ENCODE data around the gene LRRN3. TPM values are rescaled to one million over a fixed set of nuclear protein-coding genes. Genes with fewer than 3 reads are reported as not detected.

The LRRN3 gene
- total RNA-seq, result 10 to 100 TPM; 32.5 to 34.8 TPM

GRCh38 chr7:111090846-111091245, at the start of gene LRRN3:
Gene LRRN3, plus strand, starts transcription at chr7:111091127. Its CDS starts 31,646 bp downstream, at chr7:111122773.
- peak; percentile 80 for ATAC-seq
- no peak for TF ChIP-seq CTCF (IDR thresholded peaks at IDR 0.05)

DNA sequence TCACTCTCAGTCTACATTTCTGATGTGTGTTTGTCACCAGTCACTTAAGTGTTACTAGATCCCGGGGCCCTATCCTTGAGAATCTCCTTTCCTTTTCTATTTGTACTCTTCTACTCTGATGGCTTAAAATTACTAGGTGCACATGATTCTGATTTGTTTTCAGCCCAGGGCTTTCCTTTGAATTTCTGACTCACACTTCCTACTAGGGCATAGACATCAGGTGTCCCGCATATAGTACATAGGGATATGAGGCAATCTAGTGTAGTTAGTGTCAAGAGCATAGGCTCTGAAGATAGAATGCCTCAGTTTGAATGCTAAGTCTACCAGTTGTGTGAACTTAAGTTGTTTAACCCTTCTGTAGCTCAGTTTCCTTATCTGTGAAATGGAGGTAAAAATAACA, 49.4 kb upstream of the LRRN3 start:
- POLR2A ChIA-PET, result interaction anchor here (1.9 kb wide), 1 partner anchor 12 kb away, joined by 7 read pairs; no protein-coding TSS in a partner anchor
- Mint-ChIP-seq H3K9me3 (no peaks in the 10 kb centered on the region), H3K27ac (peak overlapping the region; percentile 92), H3K36me3 (ENCODE audit: low read depth) (no peaks in the 10 kb centered on the region), H3K4me1 (ENCODE audit: low read depth) (peaks cover 40% of the 10 kb centered on the region), H3K4me3 (peak overlapping the region; percentile 16), H3K27me3 (no peaks in the 10 kb centered on the region)
- DNase-seq, result no peak
- peak; percentile 94 for ATAC-seq
- intact Hi-C loops (cut with micrococcal nuclease), result no loop called here
- no peak for TF ChIP-seq CTCF (IDR thresholded peaks at IDR 0.05)
- CTCF ChIA-PET, result interaction anchor here (0.6 to 0.9 kb wide), 2 partner anchors 23 to 27 kb away, joined by 3 read pairs; no protein-coding TSS in a partner anchor

More at GRCh38 chr7:111090846-111091245, at the start of gene LRRN3:
- H3K27ac Mint-ChIP-seq, result peak within 1 kb of the TSS; percentile 94
- peaks cover 43% of the 10 kb centered on the region for H3K36me3 Mint-ChIP-seq (ENCODE audit: low read depth)
- ChIA-PET POLR2A (interaction anchor here (0.8 to 3.9 kb wide), 11 partner anchors 8 to 73 kb away, joined by 3 to 27 read pairs (median 4); no protein-coding TSS in a partner anchor), CTCF (interaction anchor here (0.7 to 3.7 kb wide), 9 partner anchors 9 to 79 kb away, joined by 3 to 14 read pairs (median 3); no protein-coding TSS in a partner anchor)
- H3K4me3 Mint-ChIP-seq, result peak within 1 kb of the TSS; percentile 96
- H3K9me3 Mint-ChIP-seq, result no peaks in the 10 kb centered on the region
- H3K4me1 Mint-ChIP-seq (ENCODE audit: low read depth), result peaks cover 47% of the 10 kb centered on the region
- H3K27me3 Mint-ChIP-seq, result no peaks in the 10 kb centered on the region
- intact Hi-C loops (cut with micrococcal nuclease), result loop anchor here (5.0 to 10.0 kb wide), 3 partner anchors 396 to 644 kb away; no protein-coding TSS in a partner anchor
- DNase-seq, result peak; percentile 78

- Mint-ChIP-seq H3K4me3 (no peak overlapping the region), H3K9me3 (no peaks in the 10 kb centered on the region), H3K4me1 (ENCODE audit: low read depth) (peaks cover 32% of the 10 kb centered on the region), H3K27ac (no peak overlapping the region), H3K27me3 (no peaks in the 10 kb centered on the region), H3K36me3 (ENCODE audit: low read depth) (no peaks in the 10 kb centered on the region)
- no peak for TF ChIP-seq CTCF (IDR thresholded peaks at IDR 0.05)
- ATAC-seq, result no peak
- no peak for DNase-seq
- intact Hi-C loops (cut with micrococcal nuclease), result no loop called here
- ChIA-PET CTCF (interaction anchor here (2.1 kb wide), 1 partner anchor 10 kb away, joined by 6 read pairs; no protein-coding TSS in a partner anchor), POLR2A (no interaction called here)
Measured at GRCh38 chr7:111042842-111043241, 48.1 kb upstream of the LRRN3 start.

- no peak overlapping the region for H3K27ac Mint-ChIP-seq
- no peak for TF ChIP-seq CTCF (IDR thresholded peaks at IDR 0.05)
- CTCF ChIA-PET, result interaction anchor here (2.1 kb wide), 1 partner anchor 10 kb away, joined by 6 read pairs; no protein-coding TSS in a partner anchor
- no peaks in the 10 kb centered on the region for H3K9me3 Mint-ChIP-seq
- no peaks in the 10 kb centered on the region for H3K27me3 Mint-ChIP-seq
- no peak overlapping the region for H3K4me3 Mint-ChIP-seq
- H3K36me3 Mint-ChIP-seq (ENCODE audit: low read depth), result no peaks in the 10 kb centered on the region
- POLR2A ChIA-PET, result interaction anchor here (0.8 kb wide), 1 partner anchor 12 kb away, joined by 3 read pairs; no protein-coding TSS in a partner anchor
- no peak for ATAC-seq
- H3K4me1 Mint-ChIP-seq (ENCODE audit: low read depth), result peaks cover 25% of the 10 kb centered on the region
- intact Hi-C loops (cut with micrococcal nuclease), result no loop called here
- DNase-seq, result no peak
Measured at GRCh38 chr7:111043561-111043960, 47.4 kb upstream of the LRRN3 start.

DNA sequence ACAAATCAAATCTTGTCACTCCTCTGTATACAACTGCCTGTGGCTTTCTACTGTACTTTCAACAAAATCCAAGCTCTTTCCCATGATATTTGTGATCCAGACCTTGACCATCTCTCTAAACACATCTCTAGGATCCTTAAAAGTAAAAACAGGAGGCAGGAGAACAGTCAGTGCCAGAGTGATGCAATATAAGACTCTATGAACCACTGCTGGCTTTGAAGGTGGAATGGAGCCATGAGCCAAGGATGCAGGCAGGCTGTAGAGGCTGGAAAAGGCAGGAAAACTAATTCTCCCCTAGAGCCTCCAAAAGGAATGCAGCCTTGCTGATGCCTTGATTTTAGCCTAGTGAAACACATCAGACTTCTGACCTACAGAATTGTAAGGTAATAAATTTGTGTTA, 45.5 kb upstream of the LRRN3 start:
- DNase-seq, result no peak
- Mint-ChIP-seq H3K27ac (no peak overlapping the region), H3K36me3 (ENCODE audit: low read depth) (no peaks in the 10 kb centered on the region), H3K4me1 (ENCODE audit: low read depth) (peaks cover 26% of the 10 kb centered on the region), H3K27me3 (no peaks in the 10 kb centered on the region), H3K4me3 (no peak overlapping the region), H3K9me3 (no peaks in the 10 kb centered on the region)
- CTCF ChIA-PET, result interaction anchor here (1.0 kb wide), 1 partner anchor 46 kb away, joined by 3 read pairs; no protein-coding TSS in a partner anchor
- TF ChIP-seq CTCF (IDR thresholded peaks at IDR 0.05), result no peak
- intact Hi-C loops (cut with micrococcal nuclease), result no loop called here
- POLR2A ChIA-PET, result interaction anchor here (1.2 kb wide), 1 partner anchor 15 kb away, joined by 3 read pairs; no protein-coding TSS in a partner anchor
- no peak for ATAC-seq

Measured in activated CD8-positive, alpha-beta T cell treated with anti-CD3 and anti-CD28 coated beads for 36 hours (primary cell).